ENCODE data around the gene INTS6.

The INTS6 gene

GRCh38 chr13:51347099-51347498 is 105.7 kb downstream of the INTS6 start:
- DNase-seq (ENCODE audit: low read depth in 1 of 2, low spot score in 1 of 2), result no peak

GRCh38 chr13:51346397-51346796 is 106.4 kb downstream of the INTS6 start:
- DNase-seq (ENCODE audit: low read depth in 1 of 2, low spot score in 1 of 2), result no peak

DNA sequence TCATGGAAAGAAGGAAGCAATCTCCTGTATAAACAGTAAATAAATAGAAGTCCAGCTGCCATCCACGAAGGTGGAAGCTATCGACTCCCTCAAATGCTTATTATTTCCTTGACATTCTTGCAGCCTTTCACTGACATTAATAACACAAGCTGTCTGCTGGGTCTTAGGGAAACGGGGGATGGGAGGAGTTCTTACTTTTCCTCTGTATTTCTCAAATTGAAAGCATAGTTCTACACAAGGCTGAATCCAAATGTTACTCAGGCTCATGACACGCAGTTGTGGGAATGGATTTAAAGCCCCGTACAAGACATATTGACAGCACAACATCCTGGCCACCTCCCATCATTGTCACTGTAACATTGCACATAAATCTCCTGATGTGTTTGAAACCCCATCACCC is 109.4 kb downstream of the INTS6 start:
- DNase-seq (ENCODE audit: low read depth in 1 of 2, low spot score in 1 of 2), result no peak

- DNase-seq (ENCODE audit: low read depth in 1 of 2, low spot score in 1 of 2), result no peak
Observed at GRCh38 chr13:51342706-51343105, 110.1 kb downstream of the INTS6 start.

GRCh38 chr13:51341791-51342190 is 111.0 kb downstream of the INTS6 start:
- no peak for DNase-seq (ENCODE audit: low read depth in 1 of 2, low spot score in 1 of 2)

DNA sequence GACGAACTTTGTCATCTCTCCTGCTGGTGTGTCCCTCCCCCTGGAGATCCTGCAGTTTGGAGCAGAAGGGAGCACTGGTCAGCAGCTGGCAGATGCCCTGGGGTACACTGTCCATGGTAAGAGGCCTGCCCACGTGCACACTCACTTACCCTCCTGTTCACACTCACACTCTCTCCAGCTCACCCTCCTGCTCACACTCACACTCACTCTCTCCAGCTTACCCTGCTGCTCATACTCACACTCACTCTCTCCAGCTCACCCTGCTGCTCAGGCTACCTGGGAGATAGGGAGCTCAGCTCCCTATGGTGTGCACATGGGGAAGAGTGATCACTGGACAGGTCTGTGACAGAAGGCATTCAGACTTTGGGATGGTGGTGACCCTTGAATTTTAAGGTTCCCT is 111.6 kb downstream of the INTS6 start:
- DNase-seq (ENCODE audit: low read depth in 1 of 2, low spot score in 1 of 2), result no peak

DNA sequence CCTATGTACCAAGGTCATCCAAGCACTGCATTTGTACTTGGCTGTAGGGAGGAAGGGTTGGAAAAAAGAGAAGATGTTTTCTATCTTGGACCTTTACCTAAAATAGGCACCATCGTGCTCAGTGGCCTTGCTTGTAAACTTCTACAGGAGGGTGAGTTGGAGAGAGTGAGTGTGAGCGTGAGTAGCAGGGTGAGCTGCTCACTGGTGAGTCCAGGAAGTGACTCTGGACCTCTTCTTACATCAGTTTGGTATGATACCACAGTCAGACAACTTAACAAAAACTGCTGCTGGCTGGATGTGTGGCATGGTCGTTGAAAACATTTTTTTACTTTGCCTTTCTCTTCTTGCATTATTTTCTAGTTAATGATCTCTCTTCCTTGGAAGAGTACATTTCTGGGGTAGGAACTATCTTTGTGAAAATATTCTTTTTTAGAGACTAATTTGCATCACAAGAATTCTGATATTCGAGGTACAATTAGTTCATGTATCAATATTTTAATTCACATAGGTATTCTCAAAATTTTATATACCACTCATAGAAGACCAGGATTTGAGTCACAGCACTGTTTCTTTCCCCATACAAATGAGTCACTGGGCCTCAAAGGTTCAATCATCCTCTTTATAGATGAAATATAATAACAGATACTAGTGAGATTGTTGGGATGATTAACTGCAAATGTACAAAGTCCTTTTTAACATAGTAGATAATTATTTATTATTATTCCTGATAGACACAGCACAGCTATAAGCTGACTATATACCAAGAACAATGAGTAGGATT is 112.7 kb downstream of the INTS6 start:
- no peak for DNase-seq (ENCODE audit: low read depth in 1 of 2, low spot score in 1 of 2)

DNA sequence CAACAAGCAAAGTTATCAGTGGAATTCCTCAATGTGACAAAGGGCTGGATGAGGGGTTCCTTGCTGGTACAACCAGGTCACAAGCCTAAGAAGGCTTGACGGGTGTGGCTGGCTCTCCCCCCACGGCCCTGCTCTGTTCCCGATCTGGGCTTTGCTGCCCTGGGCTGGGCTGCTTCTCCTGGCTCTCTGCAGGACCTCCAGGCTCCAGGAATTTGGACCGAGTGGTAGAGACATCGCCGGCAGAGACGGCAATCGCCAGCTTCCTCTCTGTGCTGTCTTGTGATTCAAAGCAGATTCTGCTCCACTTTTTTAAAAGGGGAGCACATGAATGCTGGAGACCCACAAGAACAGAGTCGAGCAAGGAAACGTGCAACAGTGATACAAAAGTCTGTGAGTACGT is 113.5 kb downstream of the INTS6 start, which contains the start of gene SERPINE3:
SERPINE3 (plus strand) TSS at position 338 of the 400 bp plus-strand sequence. CDS start 1,401 bp downstream, outside the sequence.
- DNase-seq (ENCODE audit: low read depth in 1 of 2, low spot score in 1 of 2), result no peak

- DNase-seq (ENCODE audit: low read depth in 1 of 2, low spot score in 1 of 2), result no peak
Observed at GRCh38 chr13:51336746-51337145, 116.1 kb downstream of the INTS6 start.

- no peak for DNase-seq (ENCODE audit: low read depth in 1 of 2, low spot score in 1 of 2)
Observed at GRCh38 chr13:51333826-51334225, 119.0 kb downstream of the INTS6 start.

DNA sequence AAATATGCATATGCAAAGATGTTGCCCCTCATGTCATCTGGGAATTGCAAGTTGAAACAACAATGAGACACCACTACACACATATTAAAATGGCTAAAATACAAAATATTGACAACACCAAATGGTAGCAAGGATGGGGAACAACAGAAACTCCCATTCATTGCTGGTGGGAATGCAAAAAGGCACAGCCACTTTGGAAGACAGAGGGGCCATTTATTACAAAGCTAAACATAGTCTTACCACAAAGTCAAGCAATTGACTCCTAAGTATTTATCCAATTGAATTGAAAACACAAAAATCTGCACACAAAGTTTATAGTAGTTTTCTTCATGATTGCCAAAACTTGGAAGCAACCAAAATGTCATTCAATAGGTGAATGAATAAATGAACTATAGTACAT is 119.4 kb downstream of the INTS6 start:
- DNase-seq (ENCODE audit: low read depth in 1 of 2, low spot score in 1 of 2), result no peak

DNA sequence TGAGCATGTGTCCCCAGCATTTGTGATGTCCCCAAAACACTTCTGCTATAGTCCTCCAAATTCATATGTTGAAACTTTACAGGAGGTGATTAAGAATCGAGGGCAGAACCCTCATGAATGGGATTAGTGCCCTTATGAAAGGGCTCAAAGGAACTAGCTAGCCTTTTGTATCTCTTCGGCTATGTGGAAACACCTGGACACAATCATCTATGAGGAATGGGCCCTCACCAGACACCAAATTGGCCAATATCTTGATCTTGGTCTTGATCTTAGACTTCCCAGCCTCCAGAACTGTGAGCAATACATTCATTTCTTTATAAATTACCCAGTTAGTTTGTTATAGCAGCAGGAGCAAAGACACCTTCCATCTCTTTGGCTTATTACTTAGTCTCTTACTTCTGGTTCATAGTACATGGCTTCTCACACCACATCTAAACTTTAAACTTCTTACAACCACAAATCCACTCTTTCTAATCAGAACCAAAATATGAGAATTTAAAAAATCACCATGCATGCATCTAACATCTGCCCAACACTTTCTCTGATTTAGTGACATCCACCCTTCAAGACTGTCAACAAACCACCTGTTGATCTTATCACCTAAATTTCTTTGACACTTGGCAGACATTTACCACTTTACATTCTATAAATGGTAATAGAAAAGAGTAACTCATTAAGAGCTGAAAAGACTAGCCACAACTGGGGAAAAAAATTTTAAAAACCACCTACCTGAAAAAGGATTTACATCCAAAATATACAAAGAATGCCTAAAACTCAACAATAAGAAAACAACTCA is 120.1 kb downstream of the INTS6 start:
- no peak for DNase-seq (ENCODE audit: low read depth in 1 of 2, low spot score in 1 of 2)

- no peak for DNase-seq (ENCODE audit: low read depth in 1 of 2, low spot score in 1 of 2)
Observed at GRCh38 chr13:51331354-51331861, 121.4 kb downstream of the INTS6 start.

DNA sequence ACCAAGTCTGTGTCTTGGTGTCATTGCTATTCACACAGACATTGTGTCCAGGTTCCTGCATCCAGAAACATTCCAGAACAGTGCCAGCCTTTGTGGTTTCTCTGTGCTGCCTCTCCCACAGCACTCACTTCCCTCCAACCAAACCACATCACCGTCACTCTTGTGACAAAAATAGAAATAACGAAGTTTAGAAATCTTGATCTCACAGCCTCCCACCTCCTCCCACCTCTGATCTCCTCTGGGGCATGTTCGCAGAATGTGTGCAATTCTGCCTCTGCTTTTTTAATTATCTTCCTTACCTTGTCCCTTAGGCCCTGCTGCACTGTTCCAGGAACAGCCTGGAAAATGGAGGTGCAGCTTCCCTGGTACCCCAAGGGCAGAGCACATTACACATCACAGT is 122.0 kb downstream of the INTS6 start:
- no peak for DNase-seq (ENCODE audit: low read depth in 1 of 2, low spot score in 1 of 2)

GRCh38 chr13:51329606-51330005 is 123.2 kb downstream of the INTS6 start:
- DNase-seq (ENCODE audit: low read depth in 1 of 2, low spot score in 1 of 2), result no peak

- DNase-seq (ENCODE audit: low read depth in 1 of 2, low spot score in 1 of 2), result no peak
Observed at GRCh38 chr13:51328488-51328887, 124.3 kb downstream of the INTS6 start.

- no peak for DNase-seq (ENCODE audit: low read depth in 1 of 2, low spot score in 1 of 2)
Observed at GRCh38 chr13:51327961-51328360, 124.9 kb downstream of the INTS6 start.

GRCh38 chr13:51326777-51327176 is 126.1 kb downstream of the INTS6 start:
- no peak for DNase-seq (ENCODE audit: low read depth in 1 of 2, low spot score in 1 of 2)

GRCh38 chr13:51325837-51326236 is 127.0 kb downstream of the INTS6 start:
- DNase-seq (ENCODE audit: low read depth in 1 of 2, low spot score in 1 of 2), result no peak

- no peak for DNase-seq (ENCODE audit: low read depth in 1 of 2, low spot score in 1 of 2)
Observed at GRCh38 chr13:51324714-51325420, 128.0 kb downstream of the INTS6 start.

DNA sequence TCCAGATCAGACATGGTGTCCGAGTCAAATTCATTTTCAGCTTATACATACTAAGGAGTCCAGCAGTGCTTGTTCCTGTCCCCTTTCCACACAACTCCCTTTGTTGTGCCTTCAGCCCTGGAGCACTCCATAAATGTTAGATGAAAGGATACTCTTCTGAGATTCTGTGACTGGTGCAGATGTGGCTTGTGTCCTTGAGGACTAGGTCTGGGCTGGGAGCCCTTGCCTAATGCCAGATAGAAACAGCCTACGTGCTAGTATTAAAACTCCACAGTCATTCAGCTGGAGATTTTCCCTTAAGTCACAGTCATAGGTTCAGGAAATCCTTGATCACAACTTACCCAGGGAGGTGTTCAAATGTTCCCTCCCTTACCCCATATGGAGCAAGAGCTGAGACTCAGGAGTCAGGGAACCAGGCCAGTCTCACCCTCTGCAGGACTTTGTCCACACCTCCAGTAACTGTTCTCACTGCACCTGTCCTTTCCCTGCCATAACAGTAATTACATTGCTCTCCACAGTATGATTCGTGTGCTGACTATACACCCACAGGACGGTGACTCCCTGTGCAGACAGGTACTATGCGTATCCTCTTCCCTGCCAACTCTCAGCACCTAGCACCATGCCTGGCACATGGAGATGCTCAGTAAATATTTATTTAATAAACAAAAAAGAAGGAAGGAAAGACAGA is 128.9 kb downstream of the INTS6 start:
- no peak for DNase-seq (ENCODE audit: low read depth in 1 of 2, low spot score in 1 of 2)

Measured in activated T-helper 1 cell treated with anti-CD3 and anti-CD28 coated beads, Interleukin-2, amount 50 U/mL, for 16 hours (primary cell).